ENCODE measurements around the gene DEPDC4. TPM values are rescaled to one million over a fixed set of nuclear protein-coding genes. Genes with fewer than 3 reads are reported as not detected.

Gene DEPDC4
- total and polyA plus RNA-seq, 2 of the 4 experiments (the other 2 are of a cell fraction), result 0.72 to 0.79 TPM

DNA sequence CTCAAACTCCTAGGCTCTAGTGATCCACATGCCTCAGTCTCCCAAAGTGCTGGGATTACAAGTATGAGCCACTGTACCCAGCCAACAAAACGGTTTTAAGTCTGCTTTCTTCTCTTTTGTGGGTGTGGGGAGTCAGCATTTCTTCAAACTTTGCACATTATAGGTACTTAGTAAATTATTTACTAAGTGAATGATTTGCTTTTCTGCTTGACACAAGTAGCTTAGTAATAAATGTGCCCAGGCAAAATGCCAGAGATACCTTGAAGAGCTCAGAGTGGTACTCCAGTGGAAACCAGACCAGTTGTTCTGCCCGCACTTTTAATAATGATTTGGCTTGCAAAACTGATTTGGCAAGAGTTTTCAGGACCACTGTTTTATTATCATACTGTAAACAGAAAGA is 15.0 kb downstream of the DEPDC4 start:
- WGBS, 2 experiments (ENCODE audit: extremely low coverage in 2 of 2, insufficient read length in 1 of 2), result no CpG with 5 or more reads among the region's 2 CpGs

More for the DNA sequence above, 15.0 kb downstream of the DEPDC4 start:
- BruUV-seq (replicated peaks), result no TSS peak
- no peaks in the 10 kb centered on the region for H3K36me3 ChIP-seq (ENCODE audit: control insufficient read depth, insufficient read depth, low read length)
- H3K27ac ChIP-seq (ENCODE audit: insufficient read depth, low read length), result no peak overlapping the region
- H3K23ac ChIP-seq (ENCODE audit: low read depth, low read length), result no peak overlapping the region
- H3K4me1 ChIP-seq (ENCODE audit: control insufficient read depth, insufficient read depth, low read length), result no peaks in the 10 kb centered on the region
- no peaks in the 10 kb centered on the region for H3K9me1 ChIP-seq (ENCODE audit: insufficient read depth, low read length)
- H3K4ac ChIP-seq (ENCODE audit: low read depth, low read length), result no peak overlapping the region
- H2BK15ac ChIP-seq (ENCODE audit: low read depth, low read length), result no peak overlapping the region
- no peaks in the 10 kb centered on the region for H3K27me3 ChIP-seq (ENCODE audit: control insufficient read depth, insufficient read depth, low read length)
- ATAC-seq (ENCODE audit: low read depth) (no peak), DNase-seq (no peak)
- no peak overlapping the region for H2BK5ac ChIP-seq (ENCODE audit: low read depth, low read length, poor library complexity, severe bottlenecking)
- TF ChIP-seq MAFK (IDR thresholded peaks at IDR 0.05; ENCODE audit: low read depth, low read length), result no peak
- TF ChIP-seq, protein P1, sequence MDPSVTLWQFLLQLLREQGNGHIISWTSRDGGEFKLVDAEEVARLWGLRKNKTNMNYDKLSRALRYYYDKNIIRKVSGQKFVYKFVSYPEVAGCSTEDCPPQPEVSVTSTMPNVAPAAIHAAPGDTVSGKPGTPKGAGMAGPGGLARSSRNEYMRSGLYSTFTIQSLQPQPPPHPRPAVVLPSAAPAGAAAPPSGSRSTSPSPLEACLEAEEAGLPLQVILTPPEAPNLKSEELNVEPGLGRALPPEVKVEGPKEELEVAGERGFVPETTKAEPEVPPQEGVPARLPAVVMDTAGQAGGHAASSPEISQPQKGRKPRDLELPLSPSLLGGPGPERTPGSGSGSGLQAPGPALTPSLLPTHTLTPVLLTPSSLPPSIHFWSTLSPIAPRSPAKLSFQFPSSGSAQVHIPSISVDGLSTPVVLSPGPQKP (IDR thresholded peaks at IDR 0.05; ENCODE audit: borderline replicate concordance, low read depth, low read length), result no peak
- no peak for TF ChIP-seq RCOR1 (IDR thresholded peaks at IDR 0.05; ENCODE audit: insufficient replicate concordance, low read length)
- TF ChIP-seq MAZ (IDR thresholded peaks at IDR 0.05; ENCODE audit: borderline replicate concordance, low read depth, low read length), result no peak
- TF ChIP-seq, protein P2, sequence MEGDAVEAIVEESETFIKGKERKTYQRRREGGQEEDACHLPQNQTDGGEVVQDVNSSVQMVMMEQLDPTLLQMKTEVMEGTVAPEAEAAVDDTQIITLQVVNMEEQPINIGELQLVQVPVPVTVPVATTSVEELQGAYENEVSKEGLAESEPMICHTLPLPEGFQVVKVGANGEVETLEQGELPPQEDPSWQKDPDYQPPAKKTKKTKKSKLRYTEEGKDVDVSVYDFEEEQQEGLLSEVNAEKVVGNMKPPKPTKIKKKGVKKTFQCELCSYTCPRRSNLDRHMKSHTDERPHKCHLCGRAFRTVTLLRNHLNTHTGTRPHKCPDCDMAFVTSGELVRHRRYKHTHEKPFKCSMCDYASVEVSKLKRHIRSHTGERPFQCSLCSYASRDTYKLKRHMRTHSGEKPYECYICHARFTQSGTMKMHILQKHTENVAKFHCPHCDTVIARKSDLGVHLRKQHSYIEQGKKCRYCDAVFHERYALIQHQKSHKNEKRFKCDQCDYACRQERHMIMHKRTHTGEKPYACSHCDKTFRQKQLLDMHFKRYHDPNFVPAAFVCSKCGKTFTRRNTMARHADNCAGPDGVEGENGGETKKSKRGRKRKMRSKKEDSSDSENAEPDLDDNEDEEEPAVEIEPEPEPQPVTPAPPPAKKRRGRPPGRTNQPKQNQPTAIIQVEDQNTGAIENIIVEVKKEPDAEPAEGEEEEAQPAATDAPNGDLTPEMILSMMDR (conservative IDR thresholded peaks at IDR 0.05; ENCODE audit: low read depth, low read length), result no peak
- no peak for TF ChIP-seq BHLHE40 (IDR thresholded peaks at IDR 0.05; ENCODE audit: low read depth, low read length)
- no peak for TF ChIP-seq RAD21 (IDR thresholded peaks at IDR 0.05; ENCODE audit: low read length)
- no peak for TF ChIP-seq NFE2L2 (IDR thresholded peaks at IDR 0.05; ENCODE audit: low read depth, low read length)
- TF ChIP-seq POLR2A (IDR thresholded peaks at IDR 0.05; ENCODE audit: low read depth, low read length), result no peak
- no peak for TF ChIP-seq RFX5 (IDR thresholded peaks at IDR 0.05; ENCODE audit: low read depth, low read length)
- TF ChIP-seq CHD1 (IDR thresholded peaks at IDR 0.05; ENCODE audit: low read depth, low read length), result no peak
- TF ChIP-seq CEBPB (IDR thresholded peaks at IDR 0.05; ENCODE audit: low read depth, low read length), result no peak
- TF ChIP-seq, protein P3, sequence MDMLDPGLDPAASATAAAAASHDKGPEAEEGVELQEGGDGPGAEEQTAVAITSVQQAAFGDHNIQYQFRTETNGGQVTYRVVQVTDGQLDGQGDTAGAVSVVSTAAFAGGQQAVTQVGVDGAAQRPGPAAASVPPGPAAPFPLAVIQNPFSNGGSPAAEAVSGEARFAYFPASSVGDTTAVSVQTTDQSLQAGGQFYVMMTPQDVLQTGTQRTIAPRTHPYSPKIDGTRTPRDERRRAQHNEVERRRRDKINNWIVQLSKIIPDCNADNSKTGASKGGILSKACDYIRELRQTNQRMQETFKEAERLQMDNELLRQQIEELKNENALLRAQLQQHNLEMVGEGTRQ (IDR thresholded peaks at IDR 0.05; ENCODE audit: low read depth, low read length), result no peak
- no peak overlapping the region for H2BK20ac ChIP-seq (ENCODE audit: low read depth, low read length)
- intact Hi-C loops (cut with micrococcal nuclease) (no loop called here), in situ Hi-C loops (cut with MboI; ENCODE audit: low sequenced_read_pairs) (no loop called here), dilution Hi-C loops (cut with HindIII; ENCODE audit: low sequenced_read_pairs, unreplicated experiment) (no loop called here)
- H4K20me1 ChIP-seq (ENCODE audit: insufficient read depth, low read length), result no peaks in the 10 kb centered on the region
- H3K79me1 ChIP-seq (ENCODE audit: low read depth in 1 of 2, low read length in 2 of 2), result no peaks in the 10 kb centered on the region
- no peak overlapping the region for H3K4me2 ChIP-seq (ENCODE audit: low read depth, low read length)
- H2BK120ac ChIP-seq (ENCODE audit: low read depth, low read length), result no peak overlapping the region
- no peak overlapping the region for H2AK5ac ChIP-seq (ENCODE audit: low read depth, low read length)
- no peak overlapping the region for H3K56ac ChIP-seq (ENCODE audit: extremely low read depth, insufficient read depth, low read length)
- H3K4me3 ChIP-seq (ENCODE audit: insufficient read depth, low read depth, low read length), result no peak overlapping the region
- CTCF ChIA-PET, result interaction anchor here (0.7 kb wide), 1 partner anchor 72 kb away, joined by 3 read pairs; no protein-coding TSS in a partner anchor
- no peak overlapping the region for H3K14ac ChIP-seq (replicated peaks; ENCODE audit: low read depth, low read length)
- H4K5ac ChIP-seq (ENCODE audit: low read depth, low read length), result no peak overlapping the region
- no peak overlapping the region for H2AFZ ChIP-seq (replicated peaks; ENCODE audit: low read length, poor library complexity)
- H3K18ac ChIP-seq (ENCODE audit: low read depth, low read length), result no peak overlapping the region
- no peak overlapping the region for H4K91ac ChIP-seq (ENCODE audit: insufficient read depth, low read depth, low read length)
- no peak overlapping the region for H4K8ac ChIP-seq (ENCODE audit: low read depth in 2 of 2, low read length in 2 of 2)
- H2AK9ac ChIP-seq (replicated peaks; ENCODE audit: low read depth, low read length, poor library complexity), result no peak overlapping the region
- no peaks in the 10 kb centered on the region for H3K9me3 ChIP-seq (ENCODE audit: control insufficient read depth, insufficient read depth, low read length)
- POLR2A ChIA-PET (ENCODE audit: unreplicated experiment), result no interaction called here
- no peak overlapping the region for H3K9ac ChIP-seq (ENCODE audit: low read depth, low read length)

All from IMR-90 (cell line).